Fibroblast of skin of right quadriceps (primary cell): ENCODE data around the gene TARP.

Source experiments
- DNase-seq: peaks from one replicate; pipeline ENCODE4 v3.0.0-alpha.2; 2013

TARP gene

GRCh38 chr7:38211940-38212339 is 61.5 kb downstream of the TARP start:
- no peak for DNase-seq

- DNase-seq, result no peak
Observed at GRCh38 chr7:38211486-38211885, 62.0 kb downstream of the TARP start.
